Measurements from ENCODE around the gene RD3L.

Gene RD3L

DNA sequence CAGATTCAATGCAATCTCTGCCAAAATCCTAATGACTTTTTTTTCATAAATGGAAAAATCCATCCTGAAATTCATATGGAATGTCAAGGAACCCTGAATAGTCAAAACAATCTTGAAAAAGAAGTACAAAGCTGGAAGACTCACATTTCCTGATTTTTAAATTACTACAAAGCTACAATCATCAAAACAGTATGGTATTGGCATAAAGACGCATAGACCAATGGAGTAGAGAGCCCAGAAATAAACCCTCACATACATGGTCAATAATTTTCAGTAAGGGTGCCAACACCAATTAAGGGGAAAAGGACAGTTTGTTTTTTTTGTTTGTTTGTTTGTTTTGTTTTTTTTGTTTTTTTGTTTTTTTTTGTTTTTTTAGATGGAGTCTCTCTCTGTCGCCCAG, 4.6 kb upstream of the RD3L start (continued):
- TF ChIP-seq BACH2 (CRISPR knock-in tag; IDR thresholded peaks at IDR 0.05; ENCODE audit: borderline replicate concordance) = no peak
- no peak for TF ChIP-seq CREB5 (CRISPR knock-in tag; IDR thresholded peaks at IDR 0.05; ENCODE audit: low read depth)
- TF ChIP-seq TOX (CRISPR knock-in tag; IDR thresholded peaks at IDR 0.05; ENCODE audit: borderline replicate concordance) = no peak
- TF ChIP-seq PPARA (CRISPR knock-in tag; IDR thresholded peaks at IDR 0.05; ENCODE audit: borderline replicate concordance) = no peak
- no peak for TF ChIP-seq SNAI2 (CRISPR knock-in tag; IDR thresholded peaks at IDR 0.05)

- no peak for TF ChIP-seq PPARA (CRISPR knock-in tag; IDR thresholded peaks at IDR 0.05; ENCODE audit: borderline replicate concordance)
- no peak for TF ChIP-seq ESRRG (CRISPR knock-in tag; IDR thresholded peaks at IDR 0.05)
- TF ChIP-seq GLIS3 (CRISPR knock-in tag; IDR thresholded peaks at IDR 0.05) = no peak
- TF ChIP-seq OSR1 (CRISPR knock-in tag; IDR thresholded peaks at IDR 0.05) = no peak
- no peak for TF ChIP-seq CREB5 (CRISPR knock-in tag; IDR thresholded peaks at IDR 0.05; ENCODE audit: low read depth)
- no peak for TF ChIP-seq ZNF70 (CRISPR knock-in tag; IDR thresholded peaks at IDR 0.05)
- TF ChIP-seq ZFP30 (CRISPR knock-in tag; IDR thresholded peaks at IDR 0.05) = no peak
- no peak for TF ChIP-seq RARB (CRISPR knock-in tag; IDR thresholded peaks at IDR 0.05)
- no peak for TF ChIP-seq TOX (CRISPR knock-in tag; IDR thresholded peaks at IDR 0.05; ENCODE audit: borderline replicate concordance)
- no peak for TF ChIP-seq ZC3H10 (CRISPR knock-in tag; IDR thresholded peaks at IDR 0.05)
- no peak for TF ChIP-seq POU6F1 (CRISPR knock-in tag; IDR thresholded peaks at IDR 0.05; ENCODE audit: borderline replicate concordance, low read depth)
- ATAC-seq = no peak
Measured at GRCh38 chr14:103943673-103944072, 1.3 kb upstream of the RD3L start.

- ATAC-seq = no peak
- TF ChIP-seq TCF4 (CRISPR knock-in tag; IDR thresholded peaks at IDR 0.05; ENCODE audit: borderline replicate concordance) (no peak), RARB (CRISPR knock-in tag; IDR thresholded peaks at IDR 0.05) (no peak), OSR1 (CRISPR knock-in tag; IDR thresholded peaks at IDR 0.05) (no peak)
Measured at GRCh38 chr14:103941462-103941861, 867 bp downstream of the RD3L start.

- TF ChIP-seq ZNF565 (CRISPR knock-in tag; conservative IDR thresholded peaks at IDR 0.05; ENCODE audit: low read depth) (no peak), ZFP3 (CRISPR knock-in tag; IDR thresholded peaks at IDR 0.05) (no peak), OSR1 (CRISPR knock-in tag; IDR thresholded peaks at IDR 0.05) (no peak), CSDC2 (CRISPR knock-in tag; IDR thresholded peaks at IDR 0.05) (no peak), BACH2 (CRISPR knock-in tag; IDR thresholded peaks at IDR 0.05; ENCODE audit: borderline replicate concordance) (no peak), TOX (CRISPR knock-in tag; IDR thresholded peaks at IDR 0.05; ENCODE audit: borderline replicate concordance) (no peak), ARNTL (CRISPR knock-in tag; IDR thresholded peaks at IDR 0.05; ENCODE audit: borderline replicate concordance, low read depth) (no peak)
- TF ChIP-seq, protein P1, sequence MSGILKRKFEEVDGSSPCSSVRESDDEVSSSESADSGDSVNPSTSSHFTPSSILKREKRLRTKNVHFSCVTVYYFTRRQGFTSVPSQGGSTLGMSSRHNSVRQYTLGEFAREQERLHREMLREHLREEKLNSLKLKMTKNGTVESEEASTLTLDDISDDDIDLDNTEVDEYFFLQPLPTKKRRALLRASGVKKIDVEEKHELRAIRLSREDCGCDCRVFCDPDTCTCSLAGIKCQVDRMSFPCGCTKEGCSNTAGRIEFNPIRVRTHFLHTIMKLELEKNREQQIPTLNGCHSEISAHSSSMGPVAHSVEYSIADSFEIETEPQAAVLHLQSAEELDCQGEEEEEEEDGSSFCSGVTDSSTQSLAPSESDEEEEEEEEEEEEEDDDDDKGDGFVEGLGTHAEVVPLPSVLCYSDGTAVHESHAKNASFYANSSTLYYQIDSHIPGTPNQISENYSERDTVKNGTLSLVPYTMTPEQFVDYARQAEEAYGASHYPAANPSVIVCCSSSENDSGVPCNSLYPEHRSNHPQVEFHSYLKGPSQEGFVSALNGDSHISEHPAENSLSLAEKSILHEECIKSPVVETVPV (CRISPR knock-in tag; IDR thresholded peaks at IDR 0.05) = no peak
- no peak for ATAC-seq
Measured at GRCh38 chr14:103935102-103935501, 7.2 kb downstream of the RD3L start.

DNA sequence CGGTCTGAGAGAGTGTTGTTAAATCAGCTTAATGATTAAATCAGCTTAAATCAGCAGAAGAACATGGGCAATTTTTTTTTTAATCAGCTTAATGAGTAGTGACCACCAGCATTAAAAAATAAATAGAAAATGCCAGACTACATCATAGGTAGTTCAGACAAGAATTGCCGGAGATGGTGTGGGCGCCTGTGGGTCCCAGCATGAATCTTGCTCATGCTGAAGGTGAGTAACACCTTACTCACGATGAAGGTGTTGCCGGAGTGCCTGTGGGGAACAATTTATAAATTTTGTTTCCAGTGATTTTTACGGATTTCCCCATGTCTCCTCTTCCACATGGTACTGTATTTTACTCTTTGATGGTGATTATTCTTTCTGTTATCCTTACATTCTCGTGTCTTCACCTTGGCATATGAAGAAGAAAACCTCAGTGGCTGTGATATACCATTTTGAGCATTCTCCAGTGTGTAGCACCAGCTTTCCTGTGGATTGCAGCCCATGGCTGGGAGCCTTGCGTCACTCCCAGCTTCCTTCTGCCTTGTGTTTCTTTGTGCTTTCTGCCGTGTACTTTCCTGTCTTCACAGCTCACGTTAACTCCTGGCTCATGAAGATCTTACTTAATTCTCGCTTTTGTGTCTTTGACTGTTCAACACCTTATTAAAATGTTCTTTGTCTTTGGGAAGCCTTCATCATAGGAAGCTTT, 9.4 kb downstream of the RD3L start:
- TF ChIP-seq ARNTL (CRISPR knock-in tag; IDR thresholded peaks at IDR 0.05; ENCODE audit: borderline replicate concordance, low read depth) = no peak
- TF ChIP-seq ISL1 (CRISPR knock-in tag; IDR thresholded peaks at IDR 0.05) = no peak
- TF ChIP-seq ZFP30 (CRISPR knock-in tag; IDR thresholded peaks at IDR 0.05) = no peak
- TF ChIP-seq BACH2 (CRISPR knock-in tag; IDR thresholded peaks at IDR 0.05; ENCODE audit: borderline replicate concordance) = no peak
- TF ChIP-seq OSR1 (CRISPR knock-in tag; IDR thresholded peaks at IDR 0.05) = no peak
- TF ChIP-seq ESRRG (CRISPR knock-in tag; IDR thresholded peaks at IDR 0.05) = no peak
- no peak for TF ChIP-seq ZC3H10 (CRISPR knock-in tag; IDR thresholded peaks at IDR 0.05)
- no peak for TF ChIP-seq TSHZ2 (CRISPR knock-in tag; IDR thresholded peaks at IDR 0.05)
- no peak for TF ChIP-seq POU6F1 (CRISPR knock-in tag; IDR thresholded peaks at IDR 0.05; ENCODE audit: borderline replicate concordance, low read depth)
- no peak for TF ChIP-seq ZNF8 (CRISPR knock-in tag; IDR thresholded peaks at IDR 0.05)
- no peak for TF ChIP-seq CREB5 (CRISPR knock-in tag; IDR thresholded peaks at IDR 0.05; ENCODE audit: low read depth)
- no peak for ATAC-seq

Measured in SK-N-SH treated with all-trans-retinoic acid at 6 μM for 48 hours (cell line).